OCI-LY3 (cell line): Measurements from ENCODE around the gene EPG5.

Experiments used
- CTCF ChIP-seq: fragments of 200-600, 300-600 bp; sonication (generic); IDR thresholded peaks from 2 replicates; pipeline ENCODE4 v1.5.1; 2014; ENCODE audit warnings: antibody characterized with exemption, low read length, low read depth
- EZH2phosphoT487 ChIP-seq: fragments of 200-600 bp; shearing (Covaris generic); IDR thresholded peaks from 2 replicates; pipeline ENCODE4 v1.6.1; 2018; ENCODE audit warnings: antibody characterized with exemption, mixed run types, low read depth

DNA sequence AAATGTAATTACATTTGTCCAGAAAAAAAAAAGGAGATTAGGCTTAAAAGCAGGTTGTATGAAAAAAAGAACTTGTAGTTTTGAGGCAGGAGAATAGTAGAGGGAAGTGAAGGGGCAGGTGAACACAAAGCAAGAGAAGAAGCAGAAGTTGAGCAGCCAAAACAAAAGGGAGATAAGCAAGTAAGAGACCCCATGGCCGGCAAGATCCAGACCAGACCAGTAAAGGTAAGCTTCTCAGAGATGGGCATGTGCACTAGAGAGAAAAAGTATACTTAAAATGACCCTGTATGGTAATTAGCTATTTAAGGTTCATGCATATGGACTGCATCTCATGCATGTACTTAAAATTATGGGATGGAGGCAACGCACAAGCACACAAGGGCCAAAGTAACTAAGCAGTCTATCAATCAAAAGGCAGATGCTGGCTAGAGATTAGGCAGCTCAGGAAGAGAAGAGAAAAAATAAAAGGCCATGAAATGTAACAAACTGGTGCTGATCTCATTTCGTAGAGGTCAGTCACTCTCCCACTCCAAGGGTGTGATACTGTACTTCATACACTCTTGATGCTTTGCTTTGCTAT, 132.0 kb downstream of the EPG5 start:
- TF ChIP-seq CTCF: no peak
- no peak for TF ChIP-seq EZH2phosphoT487
